Gastrocnemius medialis (tissue), 4 donors: ENCODE data around the gene SP140L. TPM values are rescaled to one million over a fixed set of nuclear protein-coding genes. Genes with fewer than 3 reads are reported as not detected.
"Not testable (repeated sequence)": the region's sequence is repeated elsewhere in the genome, so short reads cannot be mapped to it uniquely, and the experiment has no call there.

Experiments used
- ATAC-seq, 2 donors: fragments of 150-250 bp; one replicate each; pipeline ENCODE4 v1.9.1; 2016
- DNase-seq, 2 donors: peaks; one replicate each; pipeline ENCODE4 v3.0.0-alpha.2; 2019
- H3K27ac ChIP-seq, 4 donors: fragments of 200-600 bp; sonication (generic); 1 replicate in 1 of 4; 2 replicates in 3 of 4; pipeline ENCODE4 v1.5.1; 2016 to 2018; ENCODE audit warnings: mild to moderate bottlenecking in 2 of 4, moderate library complexity in 1 of 4
- H3K27me3 ChIP-seq, 3 donors: fragments of 200-600 bp; sonication (generic) in 2 of 3; 1 replicate in 1 of 3; 2 replicates in 2 of 3; pipeline versions ENCODE4 v1.5.1 to v1.6.0; 2016 to 2019; ENCODE audit warnings: mild to moderate bottlenecking in 1 of 3, moderate library complexity in 1 of 3
- H3K36me3 ChIP-seq, 2 donors: fragments of 200-600 bp; sonication (generic) in 1 of 2; one replicate each; pipeline ENCODE4 v1.5.1; 2017 to 2018
- H3K4me1 ChIP-seq, 2 donors: fragments of 200-600 bp; sonication (generic) in 1 of 2; one replicate each; pipeline ENCODE4 v1.5.1; 2016 to 2017; ENCODE audit warnings: mild to moderate bottlenecking in 2 of 2
- H3K4me3 ChIP-seq, 4 donors: fragments of 200-600 bp; sonication (generic) in 3 of 4; 1 replicate in 1 of 4; 2 replicates in 3 of 4; pipeline ENCODE4 v1.5.1; 2016 to 2019; ENCODE audit warnings: mild to moderate bottlenecking in 2 of 4
- H3K9me3 ChIP-seq, 3 donors: fragments of 200-600 bp; sonication (generic) in 2 of 3; 1 replicate in 1 of 3; 2 replicates in 2 of 3; pipeline ENCODE4 v1.5.1; 2016 to 2019
- CTCF ChIP-seq, 5 experiments: fragments of 450-650 bp in 3 of 5; fragments of 200-600 bp in 2 of 5; sonication (generic) in 2 of 5; IDR thresholded peaks in 4 of 5; conservative IDR thresholded peaks in 1 of 5; 1 replicate in 4 of 5; 2 replicates in 1 of 5; pipeline ENCODE4 v1.5.1; 2016 to 2019; ENCODE audit warnings: antibody characterized with exemption in 5 of 5, mild to moderate bottlenecking in 3 of 5, moderate library complexity in 3 of 5
- POLR2A ChIP-seq, 2 donors: fragments of 450-650 bp; IDR thresholded peaks; one replicate each; pipeline ENCODE4 v1.6.1; 2017; ENCODE audit warnings: antibody characterized with exemption in 2 of 2, mild to moderate bottlenecking in 2 of 2, moderate library complexity in 2 of 2
- in situ Hi-C, 4 donors: fragments of 200-750 bp; cut with MboI; loops; one replicate each; pipeline versions ENCODE4 v1.15.0 to v1.8.0; 2017; ENCODE audit warnings: low sequenced_read_pairs in 4 of 4
- intact Hi-C: fragments of 100-400 bp; cut with DNase I; formaldehyde crosslinking; loops from one replicate; pipeline ENCODE4 v1.15.1; 2023; ENCODE audit warnings: low total_unique reads
- total RNA-seq, 4 donors: library from RNA; depleted of rRNA; stranded (reverse); fragments of >200 nt; gene quantifications; one replicate each; pipeline versions ENCODE4 v1.1.0 to v1.2.3, GENCODE V29; 2016

Gene SP140L
- total RNA-seq, 4 donors from 2014 or later: 2.2 to 13.5 (median 3.8) TPM

- Histone ChIP-seq H3K4me1 (peaks cover 0 to under 1% of the 10 kb centered on the region in 2 donors), H3K27ac (no peak overlapping the region), H3K36me3 (no peaks in the 10 kb centered on the region), H3K9me3 (peaks cover 0 to 8% (median 0%) of the 10 kb centered on the region in 3 donors), H3K27me3 (no peaks in the 10 kb centered on the region), H3K4me3 (no peak overlapping the region)
- ATAC-seq: no peak
- intact Hi-C loops: no loop called here
- DNase-seq: no peak
- in situ Hi-C loops: no loop called here
- no peak for TF ChIP-seq POLR2A (IDR thresholded peaks at IDR 0.05)
These were observed 108.4 kb downstream of the SP140L start for GRCh38 chr2:230435431-230435830.

GRCh38 chr2:230439121-230439520, 112.1 kb downstream of the SP140L start:
- H3K27ac ChIP-seq, intact Hi-C loops, H3K4me3 ChIP-seq, in situ Hi-C loops, ATAC-seq, H3K36me3 ChIP-seq, H3K27me3 ChIP-seq, H3K9me3 ChIP-seq, DNase-seq: not testable (repeated sequence)
- H3K4me1 ChIP-seq: peaks cover 0 to 16% of the 10 kb centered on the region in 2 donors

- DNase-seq (no peak), ATAC-seq (no peak)
- no peaks in the 10 kb centered on the region for H3K27me3 ChIP-seq
- in situ Hi-C loops: no loop called here
- intact Hi-C loops: no loop called here
- H3K4me3 ChIP-seq: no peak overlapping the region
- no peak for TF ChIP-seq CTCF (IDR thresholded peaks at IDR 0.05 in 4 of 5, conservative IDR thresholded peaks at IDR 0.05 in 1 of 5)
- no peak for TF ChIP-seq POLR2A (IDR thresholded peaks at IDR 0.05)
- peaks cover 0 to 16% of the 10 kb centered on the region in 2 donors for H3K4me1 ChIP-seq
- peaks cover 0 to 3% (median 0%) of the 10 kb centered on the region in 3 donors for H3K9me3 ChIP-seq
- H3K36me3 ChIP-seq: peaks cover 0 to 8% of the 10 kb centered on the region in 2 donors
- H3K27ac ChIP-seq: no peak overlapping the region
These were observed 112.6 kb downstream of the SP140L start for GRCh38 chr2:230439590-230439989.

GRCh38 chr2:230441227-230441897, 114.4 kb downstream of the SP140L start:
- intact Hi-C loops: no loop called here
- in situ Hi-C loops: no loop called here
- no peaks in the 10 kb centered on the region for H3K9me3 ChIP-seq
- ATAC-seq (no peak), DNase-seq (peak in 1 of 2 donors; percentile 22)
- no peaks in the 10 kb centered on the region for H3K27me3 ChIP-seq
- TF ChIP-seq CTCF (IDR thresholded peaks at IDR 0.05 in 4 of 5, conservative IDR thresholded peaks at IDR 0.05 in 1 of 5) (no peak), POLR2A (IDR thresholded peaks at IDR 0.05) (no peak)
- no peak overlapping the region for H3K4me3 ChIP-seq
- no peak overlapping the region for H3K27ac ChIP-seq
- peaks cover 0 to 16% of the 10 kb centered on the region in 2 donors for H3K4me1 ChIP-seq
- H3K36me3 ChIP-seq: peaks cover 0 to 10% of the 10 kb centered on the region in 2 donors

GRCh38 chr2:230443541-230443940, 116.5 kb downstream of the SP140L start:
- intact Hi-C loops: no loop called here
- H3K27ac ChIP-seq: no peak overlapping the region
- H3K36me3 ChIP-seq: peaks cover 0 to 32% of the 10 kb centered on the region in 2 donors
- DNase-seq (no peak), ATAC-seq (no peak)
- in situ Hi-C loops: no loop called here
- H3K4me1 ChIP-seq: peaks cover 0 to 16% of the 10 kb centered on the region in 2 donors
- TF ChIP-seq CTCF (IDR thresholded peaks at IDR 0.05 in 4 of 5, conservative IDR thresholded peaks at IDR 0.05 in 1 of 5) (no peak), POLR2A (IDR thresholded peaks at IDR 0.05) (no peak)
- H3K9me3 ChIP-seq: no peaks in the 10 kb centered on the region
- H3K27me3 ChIP-seq: no peaks in the 10 kb centered on the region
- no peak overlapping the region for H3K4me3 ChIP-seq
